ENCODE measurements around the gene ACSL6.

Gene ACSL6

DNA sequence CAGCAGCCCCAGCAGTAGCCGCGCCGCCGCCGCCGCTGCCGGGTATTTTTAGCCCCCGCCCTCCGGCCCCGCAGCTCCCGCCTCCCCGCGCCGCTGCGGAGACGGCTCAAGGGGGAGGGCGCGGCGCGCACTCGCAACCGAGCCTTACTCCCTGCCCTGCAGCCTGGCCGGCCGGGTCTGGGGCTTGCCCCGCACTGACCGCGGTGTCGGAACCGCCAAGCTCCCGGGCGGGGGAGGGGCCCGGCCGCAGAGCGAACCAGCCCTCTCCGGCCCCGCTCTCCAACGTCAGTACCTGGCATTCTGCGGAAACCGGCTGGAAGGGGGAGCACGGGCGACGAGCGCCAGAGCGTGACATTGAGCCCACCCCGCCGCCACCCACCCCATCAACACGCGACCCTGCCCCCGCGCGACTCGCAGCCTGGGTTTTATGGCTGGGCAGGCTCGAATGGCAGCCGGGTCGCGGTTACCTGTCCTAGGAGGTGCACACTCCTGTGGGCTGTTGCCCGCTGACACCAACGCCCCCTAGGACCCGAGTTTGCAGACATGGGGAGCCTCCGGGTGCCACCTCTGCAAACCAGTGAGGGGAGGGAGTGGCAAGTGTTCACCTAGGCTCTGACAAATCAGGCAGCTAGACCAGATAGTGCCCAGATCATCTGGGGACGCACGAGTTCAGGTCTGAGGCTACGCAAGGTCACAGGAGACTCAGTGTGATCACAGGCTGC, at the start of gene ACSL6:
ACSL6 (minus strand) TSS at position 37 of the 722 bp plus-strand sequence. CDS start 105 bp downstream, outside the sequence.
- peak; percentile 60 for DNase-seq

DNA sequence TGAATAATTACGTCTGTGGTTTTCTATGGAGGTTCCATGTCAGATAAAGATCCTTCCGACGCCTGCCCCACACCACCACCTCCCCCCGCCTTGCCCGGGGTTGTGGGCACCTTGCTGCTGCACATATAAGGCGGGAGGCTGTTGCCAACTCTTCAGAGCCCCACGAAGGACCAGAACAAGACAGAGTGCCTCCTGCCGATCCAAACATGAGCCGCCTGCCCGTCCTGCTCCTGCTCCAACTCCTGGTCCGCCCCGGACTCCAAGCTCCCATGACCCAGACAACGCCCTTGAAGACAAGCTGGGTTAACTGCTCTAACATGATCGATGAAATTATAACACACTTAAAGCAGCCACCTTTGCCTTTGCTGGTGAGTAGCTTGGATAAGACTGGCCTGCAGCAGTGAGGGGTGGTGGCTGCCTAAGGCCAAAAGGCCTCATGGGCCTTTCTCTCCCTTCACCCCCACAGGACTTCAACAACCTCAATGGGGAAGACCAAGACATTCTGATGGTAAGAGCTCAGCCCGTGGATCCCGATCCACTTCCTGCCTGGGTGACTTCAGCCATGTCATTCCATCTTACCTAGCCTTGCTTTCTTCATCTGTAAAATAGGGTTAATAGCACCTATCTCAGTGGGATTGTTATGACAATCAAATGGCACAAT, 49.2 kb upstream of the ACSL6 start, which contains the start of gene IL3:
IL3 (plus strand) TSS at position 155 of the 661 bp plus-strand sequence; CDS start at position 207, 52 bp downstream.
- DNase-seq: peak; percentile 49

DNA sequence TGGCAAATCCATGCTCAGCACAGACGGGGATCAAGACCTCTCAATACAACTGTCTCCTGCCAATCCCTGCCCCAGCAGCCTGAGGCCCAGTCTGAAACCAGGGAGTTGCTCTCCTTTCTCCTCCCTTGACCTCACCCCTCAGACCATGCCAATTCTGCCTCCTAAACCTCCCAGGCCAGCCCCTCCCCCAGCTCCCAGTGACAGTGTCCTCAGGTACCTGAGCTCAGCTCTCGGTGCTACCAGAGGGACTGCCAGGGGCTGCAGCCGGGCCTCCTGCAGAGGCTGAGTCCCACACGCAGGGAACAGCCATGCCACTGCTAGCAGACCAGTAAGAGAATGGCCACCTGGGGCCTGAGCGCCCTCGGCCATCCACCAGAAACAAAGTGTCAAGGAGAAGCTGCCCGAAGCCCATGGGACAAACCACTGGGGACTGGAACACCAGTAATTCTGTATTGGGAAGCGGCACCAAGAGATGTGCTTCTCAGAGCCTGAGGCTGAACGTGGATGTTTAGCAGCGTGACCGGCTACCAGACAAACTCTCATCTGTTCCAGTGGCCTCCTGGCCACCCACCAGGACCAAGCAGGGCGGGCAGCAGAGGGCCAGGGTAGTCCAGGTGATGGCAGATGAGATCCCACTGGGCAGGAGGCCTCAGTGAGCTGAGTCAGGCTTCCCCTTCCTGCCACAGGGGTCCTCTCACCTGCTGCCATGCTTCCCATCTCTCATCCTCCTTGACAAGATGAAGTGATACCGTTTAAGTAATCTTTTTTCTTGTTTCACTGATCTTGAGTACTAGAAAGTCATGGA, 48.4 kb upstream of the ACSL6 start:
- DNase-seq: peak; percentile 30

GRCh38 chr5:132059043-132059695, 47.7 kb upstream of the ACSL6 start:
- peak; percentile 57 for DNase-seq

DNA sequence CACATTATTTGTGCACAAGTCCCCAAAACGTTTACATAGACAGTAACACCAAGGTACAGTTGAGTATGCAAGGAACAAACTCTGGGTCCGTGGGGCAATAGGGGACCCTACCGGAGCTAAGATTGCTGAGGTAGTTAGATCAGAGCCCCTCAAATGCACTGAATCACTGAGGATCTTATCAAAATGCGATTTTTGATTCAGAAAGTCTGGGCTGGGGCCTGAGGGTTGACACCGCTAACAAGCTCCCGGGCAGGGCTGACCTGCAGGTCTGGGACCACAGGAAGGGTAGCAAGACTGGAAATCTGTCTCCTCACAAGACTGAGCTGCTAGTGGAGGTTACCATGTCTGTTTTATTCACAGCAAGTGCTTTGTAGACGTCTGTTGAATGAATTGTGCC, 47.2 kb upstream of the ACSL6 start:
- no peak for DNase-seq

- DNase-seq: peak; percentile 24
These were observed 46.2 kb upstream of the ACSL6 start for GRCh38 chr5:132057498-132058255.

- peak; percentile 25 for DNase-seq
These were observed 45.4 kb upstream of the ACSL6 start for GRCh38 chr5:132056610-132057497.

- peak; percentile 72 for DNase-seq
These were observed 44.6 kb upstream of the ACSL6 start for GRCh38 chr5:132055808-132056609.

DNA sequence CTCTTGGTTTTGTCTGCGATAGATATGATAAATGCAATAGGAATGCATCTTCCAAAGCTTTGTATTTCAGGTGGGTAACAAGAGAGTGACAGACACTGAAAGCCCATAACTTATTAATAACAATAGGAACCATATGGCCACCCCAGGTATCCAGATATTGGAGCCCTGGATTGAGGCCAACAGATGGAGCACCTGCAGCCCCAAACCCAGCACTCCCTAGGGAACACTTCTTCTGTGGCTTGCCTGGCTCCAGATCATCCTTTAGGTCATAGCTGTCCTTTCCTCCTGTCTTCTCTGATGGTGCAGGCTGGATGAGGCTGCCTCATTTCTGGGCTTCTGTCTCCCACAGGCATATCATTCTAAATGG, 44.0 kb upstream of the ACSL6 start:
- DNase-seq: no peak

DNA sequence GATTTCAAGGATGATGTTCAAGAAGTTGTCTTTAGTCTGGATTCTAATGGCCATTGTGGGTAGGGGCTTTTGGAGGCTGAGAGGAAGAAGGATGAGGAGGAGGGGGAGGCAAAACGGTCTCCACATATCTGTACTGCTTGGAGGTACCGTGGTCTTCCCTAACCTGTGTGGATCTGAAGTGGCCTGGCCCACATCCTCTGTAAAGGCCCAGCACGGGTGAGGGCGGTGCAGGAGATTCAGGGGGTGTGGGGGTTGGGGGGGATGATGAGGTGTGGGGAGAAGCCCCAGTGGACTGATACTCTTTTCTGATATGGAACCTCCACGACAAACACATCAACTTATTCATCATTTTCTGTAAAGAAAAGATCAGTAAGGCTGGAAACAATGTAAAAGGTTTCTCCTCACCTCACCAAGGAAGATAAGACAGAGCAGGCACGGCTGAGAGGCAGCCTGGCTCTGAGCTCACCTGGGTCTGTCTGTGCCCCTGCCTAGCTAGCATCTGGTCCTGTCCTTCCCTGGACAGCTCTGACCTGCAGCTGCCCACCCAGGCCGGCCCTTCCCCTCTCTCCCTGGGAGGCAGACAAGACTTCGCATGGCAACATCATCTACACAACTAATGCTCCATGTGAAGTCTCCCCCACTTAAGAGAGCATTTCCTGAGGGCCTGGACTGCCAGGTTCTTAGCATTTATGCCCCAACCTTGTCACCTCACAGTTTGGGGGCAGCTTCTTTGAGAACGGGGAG, 43.4 kb upstream of the ACSL6 start:
- no peak for DNase-seq

- DNase-seq: no peak
These were observed 42.7 kb upstream of the ACSL6 start for GRCh38 chr5:132054031-132054696.

GRCh38 chr5:132053483-132053882, 42.0 kb upstream of the ACSL6 start:
- no peak for DNase-seq

DNA sequence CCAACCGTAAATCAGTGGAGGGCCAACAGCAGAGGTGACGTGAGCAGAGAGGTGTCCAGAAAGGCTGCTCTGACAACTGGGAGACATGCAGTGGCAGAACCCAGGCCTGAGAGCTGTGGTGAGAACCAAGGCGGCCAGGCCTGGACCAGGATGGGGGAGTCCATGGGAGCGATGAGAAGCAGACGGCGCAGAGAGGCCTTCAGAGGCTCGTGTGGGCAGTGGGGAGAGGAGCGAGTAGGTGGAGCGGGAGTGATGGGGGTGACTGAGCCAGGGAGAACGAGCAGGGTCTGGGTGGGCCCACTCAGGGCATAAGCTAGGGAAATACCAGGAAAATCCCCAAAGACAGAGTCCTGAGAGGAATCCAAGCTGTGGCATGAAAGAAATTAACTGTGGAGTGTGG, 41.1 kb upstream of the ACSL6 start:
- no peak for DNase-seq

DNA sequence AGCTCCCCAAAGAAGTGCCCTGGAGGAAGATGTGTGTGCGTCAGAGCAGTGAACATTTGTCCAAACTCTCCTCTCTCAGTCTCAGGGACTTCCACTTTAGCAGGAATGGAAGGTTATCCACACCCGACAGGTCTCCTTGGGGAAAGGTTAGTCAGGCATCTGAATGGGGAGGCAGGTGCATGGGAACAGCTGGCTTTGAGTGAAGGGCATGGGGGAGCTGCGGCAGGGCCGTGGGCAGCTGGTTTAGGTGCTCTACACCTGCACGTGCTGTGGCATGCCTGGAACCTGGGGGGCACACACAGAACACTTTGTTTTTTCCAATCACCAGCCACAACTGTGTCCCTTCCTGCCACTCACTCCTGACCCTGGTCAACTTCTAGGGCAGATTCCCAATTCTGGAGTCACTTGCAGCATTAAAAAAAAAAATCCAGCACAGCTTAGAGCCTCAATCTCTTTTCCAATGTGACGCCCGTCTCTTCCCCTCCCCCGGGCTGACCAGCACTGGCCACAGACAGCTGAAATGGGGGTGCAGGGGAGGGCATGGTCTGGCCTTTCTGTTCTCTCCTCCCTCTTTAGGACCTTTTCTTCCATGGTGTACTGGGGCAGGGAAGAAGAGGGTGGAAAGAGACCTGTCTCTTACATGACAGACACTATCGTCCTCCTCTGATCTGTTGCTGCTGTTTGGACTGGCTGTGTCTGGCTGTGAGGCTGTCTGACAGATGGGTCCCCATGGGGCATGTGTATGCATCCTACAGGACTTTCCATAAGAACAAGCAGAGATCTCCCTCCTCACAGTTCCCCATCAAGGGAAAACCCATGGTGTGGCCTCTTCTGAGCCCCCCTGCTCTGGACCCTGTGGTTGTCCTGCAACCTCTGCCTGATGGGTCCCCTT, 39.4 kb upstream of the ACSL6 start:
- DNase-seq: no peak

- DNase-seq: no peak
These were observed 38.7 kb upstream of the ACSL6 start for GRCh38 chr5:132050136-132050535.

DNA sequence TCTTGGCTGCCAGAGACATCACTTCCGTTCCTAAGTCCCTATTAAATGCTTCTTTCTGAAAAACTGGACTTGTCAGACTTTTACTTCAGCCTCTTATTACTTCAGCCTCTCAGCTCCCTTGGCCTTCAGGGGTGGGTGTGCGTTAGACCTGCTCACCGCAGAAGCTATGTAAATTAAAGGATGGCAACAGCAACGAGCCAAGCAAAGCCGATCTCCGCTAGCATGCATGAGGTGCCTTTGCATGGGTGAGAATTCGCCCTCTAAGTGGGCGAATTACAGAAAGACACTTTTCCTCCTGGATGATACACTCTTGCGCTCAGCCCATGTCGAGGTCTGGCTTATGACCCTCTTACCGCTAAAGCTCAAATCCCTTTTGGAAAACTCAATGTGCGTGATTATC, 38.1 kb upstream of the ACSL6 start:
- no peak for DNase-seq

GRCh38 chr5:132049093-132049492, 37.6 kb upstream of the ACSL6 start:
- no peak for DNase-seq

- no peak for DNase-seq
These were observed 35.4 kb upstream of the ACSL6 start for GRCh38 chr5:132046880-132047299.

All from stimulated activated CD8-positive, alpha-beta memory T cell treated with anti-CD3 and anti-CD28 coated beads, Interleukin-4, amount 100 ng/mL, for 48 hours (primary cell).